Sigmoid colon (tissue), 7 donors: ENCODE data around the gene SPATA31C2. TPM values are rescaled to one million over a fixed set of nuclear protein-coding genes. Genes with fewer than 3 reads are reported as not detected.

Experiments used
- DNase-seq: peaks from one replicate; pipeline ENCODE4 v3.0.0-alpha.2; 2019
- H3K27ac ChIP-seq, 4 donors: fragments of 200-600 bp; sonication (generic); one replicate each; pipeline ENCODE4 v1.5.1; 2016 to 2019; ENCODE audit warnings: mild to moderate bottlenecking in 1 of 4
- H3K27me3 ChIP-seq, 3 donors: fragments of 200-600 bp; sonication (generic); one replicate each; pipeline ENCODE4 v1.5.1; 2019; ENCODE audit warnings: mild to moderate bottlenecking in 1 of 3
- H3K36me3 ChIP-seq, 4 donors: fragments of 200-600 bp; sonication (generic); one replicate each; pipeline ENCODE4 v1.5.1; 2016 to 2019
- H3K4me1 ChIP-seq, 4 donors: fragments of 200-600 bp; sonication (generic); one replicate each; pipeline ENCODE4 v1.5.1; 2017 to 2019
- H3K4me3 ChIP-seq, 4 donors: fragments of 200-600 bp; sonication (generic); one replicate each; pipeline ENCODE4 v1.5.1; 2017 to 2019; ENCODE audit warnings: mild to moderate bottlenecking in 2 of 4, moderate library complexity in 1 of 4
- H3K9me3 ChIP-seq, 4 donors: fragments of 200-600 bp in 3 of 4; sonication (generic) in 3 of 4; one replicate each; pipeline versions ENCODE4 v1.5.1 to v1.6.1; 2013 to 2019
- CTCF ChIP-seq, 4 experiments: fragments of 450-650 bp in 3 of 4; fragments of 200-600 bp in 1 of 4; IDR thresholded peaks; one replicate each; pipeline ENCODE4 v1.5.1; 2016 to 2019; ENCODE audit warnings: antibody characterized with exemption in 4 of 4, mild to moderate bottlenecking in 3 of 4, moderate library complexity in 2 of 4
- EP300 ChIP-seq, 4 donors: sonication (generic); formaldehyde crosslinking; IDR thresholded peaks; one replicate each; pipeline ENCODE4 v1.6.1; 2017; ENCODE audit warnings: antibody characterized with exemption in 4 of 4
- POLR2A ChIP-seq, 2 donors: fragments of 450-650 bp; IDR thresholded peaks; one replicate each; pipeline ENCODE4 v1.6.1; 2016; ENCODE audit warnings: antibody characterized with exemption in 2 of 2, mild to moderate bottlenecking in 2 of 2, moderate library complexity in 2 of 2
- POLR2AphosphoS5 ChIP-seq, 4 donors: sonication (generic); formaldehyde crosslinking; IDR thresholded peaks; one replicate each; pipeline ENCODE4 v1.6.1; 2017; ENCODE audit warnings: antibody characterized with exemption in 4 of 4
- WGBS, 2 donors: extraction: QIAGEN DNeasy Blood & Tissue Kit; methylation state at CpG; one replicate each; pipeline ENCODE4 v1.1.7; 2013; 5-methylcytosine and 5-hydroxymethylcytosine counted together
- intact Hi-C: fragments of 100-400 bp; cut with DNase I; formaldehyde crosslinking; loops from one replicate; pipeline ENCODE4 v1.15.1; 2023
- polyA plus RNA-seq, 3 donors: library from polyadenylated mRNA; stranded (reverse); fragments of 200-250 nt; gene quantifications; one replicate each; pipeline ENCODE4 v1.2.3, GENCODE V29; 2013
- total RNA-seq, 4 donors: library from RNA; depleted of rRNA; stranded (reverse); fragments of >200 nt; gene quantifications; one replicate each; pipeline ENCODE4 v1.1.0, GENCODE V29; 2016
- donor health status: healthy with polysubstance abuse.
- donor health status: Bipolar disorder and iron deficiency.
- donor health status: healthy.

The SPATA31C2 gene
- total and polyA plus RNA-seq, 7 donors: not detected

- no peak overlapping the region for H3K4me3 ChIP-seq
Measured at GRCh38 chr9:88106492-88106891, 31.8 kb downstream of the SPATA31C2 start.

GRCh38 chr9:88092797-88093331 is 45.4 kb downstream of the SPATA31C2 start:
- H3K4me1 ChIP-seq: peaks cover 0 to 5% (median 0%) of the 10 kb centered on the region in 4 donors
- 67 to 70% methylated on average over 10 of the region's 10 CpGs for WGBS, 2 donors
- no peaks in the 10 kb centered on the region for H3K9me3 ChIP-seq
- no peaks in the 10 kb centered on the region for H3K27me3 ChIP-seq
- intact Hi-C loops: no loop called here
- H3K4me3 ChIP-seq: no peak overlapping the region
- H3K36me3 ChIP-seq: no peaks in the 10 kb centered on the region
- H3K27ac ChIP-seq: peak overlapping the region in 2 of 4 donors; percentile 5 to 31
- TF ChIP-seq POLR2A (IDR thresholded peaks at IDR 0.05) (no peak), EP300 (IDR thresholded peaks at IDR 0.05) (no peak), CTCF (IDR thresholded peaks at IDR 0.05) (no peak), POLR2AphosphoS5 (IDR thresholded peaks at IDR 0.05) (no peak)
- peak; percentile 72 for DNase-seq

More at GRCh38 chr9:88106492-88106891, 31.8 kb downstream of the SPATA31C2 start:
- H3K4me1 ChIP-seq: no peaks in the 10 kb centered on the region
- H3K27ac ChIP-seq: no peak overlapping the region
- intact Hi-C loops: loop anchor here (2.0 to 10.0 kb wide), 3 partner anchors 281 to 898 kb away; partner anchors contain the start of gene SPIN1
- DNase-seq: no peak
- 9 to 23% methylated on average over 4 of the region's 4 CpGs for WGBS, 2 donors
- no peaks in the 10 kb centered on the region for H3K36me3 ChIP-seq
- H3K27me3 ChIP-seq: no peaks in the 10 kb centered on the region
- TF ChIP-seq POLR2A (IDR thresholded peaks at IDR 0.05): no peak
- no peak for TF ChIP-seq EP300 (IDR thresholded peaks at IDR 0.05)
- TF ChIP-seq CTCF (IDR thresholded peaks at IDR 0.05): peak in 3 of 4 experiments; percentile 59 to 65 (median 62)
- no peak for TF ChIP-seq POLR2AphosphoS5 (IDR thresholded peaks at IDR 0.05)
- peaks cover 0 to 3% (median 0%) of the 10 kb centered on the region in 4 donors for H3K9me3 ChIP-seq

GRCh38 chr9:88090151-88090581 is 48.1 kb downstream of the SPATA31C2 start:
- intact Hi-C loops: no loop called here
- Histone ChIP-seq H3K27me3 (no peaks in the 10 kb centered on the region), H3K4me1 (peaks cover 0 to 5% (median 0%) of the 10 kb centered on the region in 4 donors), H3K4me3 (no peak overlapping the region), H3K9me3 (no peaks in the 10 kb centered on the region), H3K27ac (no peak overlapping the region), H3K36me3 (no peaks in the 10 kb centered on the region)
- DNase-seq: no peak
- TF ChIP-seq POLR2AphosphoS5 (IDR thresholded peaks at IDR 0.05): no peak
- TF ChIP-seq POLR2A (IDR thresholded peaks at IDR 0.05): no peak
- no peak for TF ChIP-seq EP300 (IDR thresholded peaks at IDR 0.05)
- TF ChIP-seq CTCF (IDR thresholded peaks at IDR 0.05): no peak
- WGBS, 2 donors: 73 to 91% methylated on average over 4 of the region's 4 CpGs

GRCh38 chr9:88087906-88088305 is 50.4 kb downstream of the SPATA31C2 start:
- no peak for DNase-seq
- intact Hi-C loops: no loop called here
- TF ChIP-seq CTCF (IDR thresholded peaks at IDR 0.05) (no peak), POLR2AphosphoS5 (IDR thresholded peaks at IDR 0.05) (no peak), POLR2A (IDR thresholded peaks at IDR 0.05) (no peak)
- H3K27me3 ChIP-seq: no peaks in the 10 kb centered on the region
- H3K36me3 ChIP-seq: no peaks in the 10 kb centered on the region
- WGBS, 2 donors: 81 to 88% methylated on average over 6 of the region's 6 CpGs
- H3K4me3 ChIP-seq: no peak overlapping the region
- peaks cover 0 to 5% (median 0%) of the 10 kb centered on the region in 4 donors for H3K4me1 ChIP-seq
- no peak overlapping the region for H3K27ac ChIP-seq
- no peaks in the 10 kb centered on the region for H3K9me3 ChIP-seq

GRCh38 chr9:88085476-88085875 is 52.8 kb downstream of the SPATA31C2 start:
- intact Hi-C loops: no loop called here
- Histone ChIP-seq H3K4me1 (no peaks in the 10 kb centered on the region), H3K9me3 (no peaks in the 10 kb centered on the region), H3K27me3 (no peaks in the 10 kb centered on the region), H3K27ac (no peak overlapping the region), H3K36me3 (no peaks in the 10 kb centered on the region), H3K4me3 (no peak overlapping the region)
- DNase-seq: no peak
- TF ChIP-seq POLR2AphosphoS5 (IDR thresholded peaks at IDR 0.05): no peak
- TF ChIP-seq CTCF (IDR thresholded peaks at IDR 0.05): no peak
- no peak for TF ChIP-seq POLR2A (IDR thresholded peaks at IDR 0.05)
- TF ChIP-seq EP300 (IDR thresholded peaks at IDR 0.05): no peak
- WGBS, 2 donors: 87 to 90% methylated on average over 5 of the region's 5 CpGs
